Esophagus squamous epithelium (tissue), 4 donors: ENCODE measurements around the gene FOXJ2.

ENCODE experiments used
- CTCF ChIP-seq, 6 experiments: fragments of 450-650 bp in 4 of 6; fragments of 200-600 bp in 2 of 6; sonication (generic) in 2 of 6; IDR thresholded peaks; one replicate each; pipeline ENCODE4 v1.5.1; 2016 to 2019; ENCODE audit warnings: antibody characterized with exemption in 6 of 6, mild to moderate bottlenecking in 4 of 6, moderate library complexity in 4 of 6
- POLR2A ChIP-seq, 4 donors: fragments of 450-650 bp; IDR thresholded peaks; one replicate each; pipeline ENCODE4 v1.6.1; 2017; ENCODE audit warnings: antibody characterized with exemption in 4 of 4, mild to moderate bottlenecking in 4 of 4, moderate library complexity in 3 of 4

DNA sequence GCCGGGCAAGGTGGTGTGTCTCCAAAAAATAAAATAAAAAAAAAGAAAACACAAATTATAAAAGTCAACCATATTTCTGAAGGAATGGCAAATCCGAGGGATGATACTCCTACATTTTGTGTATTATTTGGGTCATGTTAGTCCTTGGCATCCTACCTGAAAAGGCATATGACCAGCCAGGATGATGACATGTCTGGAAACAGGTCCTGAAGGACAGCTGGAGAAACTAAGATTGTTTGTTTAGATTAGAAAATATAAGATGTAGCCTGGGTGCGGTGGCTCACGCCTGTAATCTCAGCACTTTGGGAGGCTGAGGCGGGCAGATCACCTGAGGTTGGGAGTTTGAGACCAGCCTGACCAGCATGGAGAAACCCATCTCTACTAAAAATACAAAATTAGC lies 47.6 kb upstream of the FOXJ2 start:
- TF ChIP-seq CTCF (IDR thresholded peaks at IDR 0.05) (no peak), POLR2A (IDR thresholded peaks at IDR 0.05) (no peak)
